ENCODE data around the gene CAPN2.

CAPN2 gene

GRCh38 chr1:223717695-223718363 is 5.5 kb downstream of the CAPN2 start:
- TF ChIP-seq FOXP2 (optimal IDR thresholded peaks at IDR 0.05; ENCODE audit: borderline replicate concordance, extremely low read depth, extremely low read length, insufficient read depth) (no peak), SIN3A (IDR thresholded peaks at IDR 0.05; ENCODE audit: borderline replicate concordance, insufficient read depth, low read length) (no peak), POLR2AphosphoS5 (IDR thresholded peaks at IDR 0.05; ENCODE audit: low read depth, low read length) (no peak), REST (IDR thresholded peaks at IDR 0.05; ENCODE audit: insufficient read depth in 1 of 2, low read depth in 2 of 2, low read length in 2 of 2) (no peak), TAF1 (IDR thresholded peaks at IDR 0.05; ENCODE audit: borderline replicate concordance, insufficient read depth, low read length) (no peak)

- TF ChIP-seq FOXP2 (optimal IDR thresholded peaks at IDR 0.05; ENCODE audit: borderline replicate concordance, extremely low read depth, extremely low read length, insufficient read depth), result no peak
- TF ChIP-seq REST (IDR thresholded peaks at IDR 0.05; ENCODE audit: insufficient read depth in 1 of 2, low read depth in 2 of 2, low read length in 2 of 2), result no peak
- no peak for TF ChIP-seq POLR2AphosphoS5 (IDR thresholded peaks at IDR 0.05; ENCODE audit: low read depth, low read length)
- TF ChIP-seq TAF1 (IDR thresholded peaks at IDR 0.05; ENCODE audit: borderline replicate concordance, insufficient read depth, low read length), result no peak
- TF ChIP-seq SIN3A (IDR thresholded peaks at IDR 0.05; ENCODE audit: borderline replicate concordance, insufficient read depth, low read length), result no peak
These were observed 6.5 kb downstream of the CAPN2 start for GRCh38 chr1:223718850-223719249.

- TF ChIP-seq TAF1 (IDR thresholded peaks at IDR 0.05; ENCODE audit: borderline replicate concordance, insufficient read depth, low read length) (no peak), FOXP2 (optimal IDR thresholded peaks at IDR 0.05; ENCODE audit: borderline replicate concordance, extremely low read depth, extremely low read length, insufficient read depth) (no peak), POLR2AphosphoS5 (IDR thresholded peaks at IDR 0.05; ENCODE audit: low read depth, low read length) (no peak), REST (IDR thresholded peaks at IDR 0.05; ENCODE audit: insufficient read depth in 1 of 2, low read depth in 2 of 2, low read length in 2 of 2) (no peak), SIN3A (IDR thresholded peaks at IDR 0.05; ENCODE audit: borderline replicate concordance, insufficient read depth, low read length) (no peak)
These were observed 8.7 kb downstream of the CAPN2 start for GRCh38 chr1:223720971-223721591.

GRCh38 chr1:223721658-223722607 is 9.6 kb downstream of the CAPN2 start:
- TF ChIP-seq SIN3A (IDR thresholded peaks at IDR 0.05; ENCODE audit: borderline replicate concordance, insufficient read depth, low read length), result no peak
- TF ChIP-seq FOXP2 (optimal IDR thresholded peaks at IDR 0.05; ENCODE audit: borderline replicate concordance, extremely low read depth, extremely low read length, insufficient read depth), result no peak
- TF ChIP-seq TAF1 (IDR thresholded peaks at IDR 0.05; ENCODE audit: borderline replicate concordance, insufficient read depth, low read length), result no peak
- TF ChIP-seq POLR2AphosphoS5 (IDR thresholded peaks at IDR 0.05; ENCODE audit: low read depth, low read length), result no peak
- no peak for TF ChIP-seq REST (IDR thresholded peaks at IDR 0.05; ENCODE audit: insufficient read depth in 1 of 2, low read depth in 2 of 2, low read length in 2 of 2)

Measured in PFSK-1 (cell line).